Measurements from ENCODE around the gene ICAM3.
A peak's percentile ranks its signal among the peaks of the same experiment; 100 is the strongest.

Gene ICAM3

DNA sequence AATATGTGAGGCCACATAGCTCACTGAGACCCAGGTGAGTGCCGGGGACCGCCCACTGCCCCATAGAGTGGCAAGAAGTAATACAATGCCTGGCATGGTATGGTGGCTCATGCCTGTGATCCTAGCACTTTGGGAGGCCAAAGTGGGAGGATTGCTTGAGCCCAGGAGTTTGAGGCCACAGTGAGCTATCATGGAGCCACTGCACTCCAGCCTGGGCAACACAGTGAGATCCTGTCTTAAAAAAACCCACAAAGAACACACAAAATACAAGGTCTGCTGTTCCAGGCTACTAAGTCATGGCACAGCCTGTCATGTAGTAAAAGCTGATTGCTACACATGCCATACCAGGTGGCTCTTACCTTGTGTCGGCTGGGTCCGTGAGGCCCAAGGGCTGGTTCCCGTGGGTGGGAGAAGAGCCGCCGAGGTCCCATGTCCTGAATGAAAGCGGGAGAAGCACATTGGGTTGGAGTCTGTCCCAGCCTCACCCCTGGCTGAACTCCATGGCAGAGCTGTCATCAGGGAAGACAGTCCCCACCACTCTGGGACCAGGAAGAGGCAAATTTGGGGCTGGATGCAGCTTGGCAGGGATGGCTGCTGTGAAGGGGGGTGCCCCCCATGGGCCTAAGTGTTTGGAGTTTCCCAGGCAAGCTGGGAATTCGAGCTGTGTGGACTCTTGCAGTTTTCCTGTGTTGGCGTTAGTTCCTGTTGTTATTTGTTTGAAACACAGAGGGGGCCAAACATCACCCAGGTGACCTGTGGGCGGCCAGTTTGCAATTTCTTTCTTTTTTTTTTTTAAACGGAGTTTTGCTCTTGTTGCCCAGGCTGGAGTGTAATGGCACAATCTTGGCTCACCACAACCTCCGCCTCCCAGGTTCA is 20.4 kb downstream of the ICAM3 start:
- no peak for DNase-seq (ENCODE audit: low read depth)

DNA sequence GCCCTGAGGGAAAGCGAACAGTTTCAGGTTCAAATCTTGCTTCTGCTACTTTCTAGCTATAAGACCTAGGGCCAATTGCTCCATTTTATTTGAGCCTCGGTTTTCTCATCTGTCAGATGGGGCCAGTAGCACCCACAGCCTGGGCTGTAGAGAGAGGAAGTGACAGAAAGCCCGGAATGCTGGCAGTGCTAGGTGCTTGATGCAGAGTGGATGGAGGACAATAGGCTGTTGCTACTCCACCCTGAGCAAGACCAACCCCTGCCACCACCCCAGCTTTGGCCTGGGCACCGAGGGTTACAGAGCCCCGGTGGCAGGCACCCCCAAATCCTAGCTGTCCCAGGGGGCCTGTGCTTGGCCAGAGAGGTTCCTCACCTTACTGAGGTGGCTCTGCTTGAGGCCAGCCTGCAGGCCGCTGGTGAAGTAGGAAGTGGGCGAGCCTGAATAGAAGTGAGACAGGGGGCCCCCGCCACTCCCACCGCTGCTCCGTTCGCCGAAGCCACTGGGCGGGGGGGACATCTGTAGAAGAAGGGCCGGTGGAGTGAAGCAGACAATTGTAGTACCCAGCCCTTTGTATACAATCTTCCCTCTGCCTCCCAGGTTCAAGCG is 21.5 kb downstream of the ICAM3 start:
- no peak for DNase-seq (ENCODE audit: low read depth)

DNA sequence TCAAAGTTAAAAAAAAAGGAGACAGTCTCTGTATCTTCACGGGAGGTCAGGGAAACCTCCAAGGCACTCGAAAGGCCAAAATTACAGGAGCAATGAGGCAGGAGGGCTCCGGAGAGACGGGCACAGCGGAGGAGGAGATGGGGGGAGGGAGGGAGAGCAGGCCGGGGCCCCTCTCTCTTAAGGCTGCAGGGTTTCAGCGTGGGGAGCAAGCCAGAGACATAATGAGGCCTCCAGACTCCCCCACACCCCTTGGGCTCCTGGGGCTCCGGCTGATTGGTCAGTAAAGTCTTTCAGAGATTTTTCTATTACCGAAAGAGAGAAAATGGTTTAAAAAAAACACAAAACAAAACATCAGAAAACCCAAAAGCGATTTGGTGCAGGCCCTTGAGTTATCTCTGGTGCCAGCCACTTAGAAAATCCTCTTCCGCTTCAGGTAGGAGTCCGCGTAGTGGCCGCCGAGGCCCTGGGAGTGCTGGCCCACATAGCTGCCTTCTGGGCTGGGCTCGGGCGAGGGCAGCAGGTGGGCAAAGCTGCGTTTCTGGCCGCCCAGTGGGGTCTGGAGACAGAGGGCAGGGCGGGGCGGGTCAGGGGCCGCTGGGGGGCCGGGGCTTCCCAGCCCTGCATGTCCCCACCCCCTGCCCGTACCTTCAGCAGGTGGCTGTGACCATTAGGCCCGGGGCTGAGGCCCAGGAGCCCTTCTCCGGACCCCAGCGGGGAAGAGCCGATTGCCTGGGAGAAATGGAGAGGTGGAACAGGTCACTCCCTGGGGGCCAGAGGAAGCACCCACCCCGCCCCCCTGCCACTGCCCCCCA is 22.2 kb downstream of the ICAM3 start:
- DNase-seq (ENCODE audit: low read depth) = no peak

DNA sequence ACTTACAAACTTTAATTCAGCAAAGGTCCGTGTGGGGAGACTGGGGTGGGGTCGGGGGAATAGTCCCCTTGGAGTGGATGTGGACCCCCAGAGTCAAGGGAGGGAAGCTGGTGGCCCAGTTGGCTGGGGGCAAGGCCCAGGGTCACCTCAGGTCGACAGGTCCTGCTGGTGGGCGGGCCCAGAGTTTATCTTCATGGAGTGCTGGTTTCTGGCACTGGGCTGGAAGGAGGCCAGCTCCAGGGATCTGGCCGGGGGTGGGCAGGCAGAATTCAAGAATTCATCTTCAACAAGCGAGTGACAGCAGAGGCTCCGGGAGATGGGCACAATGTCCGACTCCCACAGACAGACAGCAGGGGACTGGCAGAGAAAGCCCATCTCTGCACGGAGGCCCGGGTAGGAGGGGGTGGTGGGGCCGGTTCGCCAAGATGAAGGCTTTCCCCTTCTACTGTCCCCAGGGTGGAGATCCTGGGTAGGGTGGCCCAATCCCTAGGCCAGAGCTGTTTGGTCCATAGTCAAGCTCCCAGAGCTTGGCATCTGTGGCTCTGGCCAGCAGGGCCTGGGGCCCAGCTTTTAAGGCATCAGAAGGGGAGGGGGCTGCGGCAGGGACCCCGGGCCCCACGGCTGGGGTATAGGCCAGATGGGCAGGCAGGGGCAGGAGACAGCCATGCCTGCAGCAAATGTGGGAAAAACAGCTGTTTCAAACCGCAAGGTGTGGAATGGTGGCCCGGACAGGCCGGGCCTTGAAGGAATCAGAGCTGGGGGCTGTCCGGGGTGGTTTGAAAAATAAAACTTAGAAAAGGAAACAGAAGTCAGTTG is 23.0 kb downstream of the ICAM3 start:
- DNase-seq (ENCODE audit: low read depth) = no peak

DNA sequence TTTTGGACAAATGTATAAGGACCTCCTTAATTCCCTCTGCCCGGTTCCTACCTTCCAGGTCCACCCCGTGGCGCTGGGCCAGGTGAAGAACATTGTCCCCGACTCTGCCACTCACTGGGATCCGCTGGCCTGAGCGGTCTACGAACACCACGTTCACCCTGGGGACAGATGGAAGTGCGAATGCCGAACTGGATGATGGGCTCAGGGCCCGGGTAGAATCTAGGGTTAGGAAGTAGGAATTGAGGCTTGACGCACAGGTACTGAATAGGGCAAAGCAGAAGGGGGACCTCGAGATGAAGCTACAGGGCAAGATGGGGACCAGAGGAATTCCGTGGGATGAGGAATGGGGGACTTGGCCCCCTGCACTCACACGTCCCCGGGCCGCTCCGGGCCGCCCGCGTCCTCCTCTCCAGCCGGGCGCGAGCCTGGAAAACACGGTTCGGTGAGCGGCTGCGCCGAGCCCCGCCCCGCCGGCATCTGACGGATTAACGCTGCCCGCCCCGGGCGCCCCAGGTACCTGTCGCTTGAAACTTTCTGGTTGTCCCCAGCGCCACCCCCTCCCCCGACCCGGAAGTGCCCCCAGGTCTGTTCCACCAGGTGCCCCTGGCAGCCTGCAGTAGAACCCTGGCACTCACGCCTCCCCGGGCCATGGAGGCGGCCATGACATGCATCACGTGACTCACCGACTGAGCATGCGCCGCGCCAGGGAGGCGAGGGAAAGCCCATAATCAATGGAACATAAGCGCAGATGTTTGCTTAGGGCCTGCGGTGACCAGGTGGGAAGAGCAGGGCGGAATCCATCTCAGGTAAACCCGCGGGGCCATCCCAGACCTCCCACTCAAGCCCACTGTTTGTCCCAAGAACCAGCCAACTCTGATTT is 23.8 kb downstream of the ICAM3 start, which contains the start of gene FDX2:
TSS of gene FDX2 (minus strand) at position 681 of the 880 bp plus-strand sequence. CDS start at position 662, 19 bp downstream.
- peak; percentile 85 for DNase-seq (ENCODE audit: low read depth)

DNA sequence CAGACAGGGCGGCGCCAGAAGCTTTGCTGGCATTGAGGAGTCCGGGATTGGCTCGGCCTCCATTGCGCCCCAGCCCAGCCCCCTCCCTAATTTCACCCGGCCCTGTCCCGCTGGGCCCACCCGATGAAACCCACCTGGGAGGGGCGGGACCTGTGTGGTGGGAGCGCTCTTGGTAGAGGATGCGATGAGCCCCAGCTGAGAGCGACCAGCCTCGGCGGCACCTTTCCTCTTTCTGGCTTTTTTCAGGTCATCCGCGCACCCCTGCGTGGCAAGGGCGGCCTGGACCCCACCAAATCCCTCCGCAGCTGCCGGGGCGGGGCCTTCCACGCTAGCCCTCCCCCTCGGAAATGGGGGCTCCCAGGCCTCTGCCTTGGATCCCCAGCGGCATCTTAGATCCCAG is 30.0 kb downstream of the ICAM3 start, which contains the start of gene ZGLP1:
TSS of gene ZGLP1 (minus strand) at position 393 of the 400 bp plus-strand sequence.
- no peak for DNase-seq (ENCODE audit: low read depth)

DNA sequence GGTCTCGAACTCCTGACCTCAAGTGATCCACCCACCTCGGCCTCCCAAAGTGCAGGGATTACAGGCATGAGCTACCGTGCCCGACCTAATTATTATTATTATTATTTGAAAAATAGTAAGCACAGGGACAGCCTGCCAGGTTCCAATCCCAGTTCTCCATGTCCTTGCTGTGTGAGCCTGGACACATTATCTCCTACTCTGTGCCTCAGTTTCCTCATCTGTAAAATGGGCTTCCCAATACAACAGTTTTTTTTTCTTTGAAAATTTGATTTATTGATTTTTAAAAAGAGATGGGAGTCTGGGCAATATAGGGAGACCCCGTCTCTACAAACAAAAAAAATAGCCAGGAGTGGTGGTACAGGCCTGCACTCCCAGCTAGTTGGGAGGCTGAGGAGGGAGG is 33.1 kb downstream of the ICAM3 start:
- no peak for DNase-seq (ENCODE audit: low read depth)

DNA sequence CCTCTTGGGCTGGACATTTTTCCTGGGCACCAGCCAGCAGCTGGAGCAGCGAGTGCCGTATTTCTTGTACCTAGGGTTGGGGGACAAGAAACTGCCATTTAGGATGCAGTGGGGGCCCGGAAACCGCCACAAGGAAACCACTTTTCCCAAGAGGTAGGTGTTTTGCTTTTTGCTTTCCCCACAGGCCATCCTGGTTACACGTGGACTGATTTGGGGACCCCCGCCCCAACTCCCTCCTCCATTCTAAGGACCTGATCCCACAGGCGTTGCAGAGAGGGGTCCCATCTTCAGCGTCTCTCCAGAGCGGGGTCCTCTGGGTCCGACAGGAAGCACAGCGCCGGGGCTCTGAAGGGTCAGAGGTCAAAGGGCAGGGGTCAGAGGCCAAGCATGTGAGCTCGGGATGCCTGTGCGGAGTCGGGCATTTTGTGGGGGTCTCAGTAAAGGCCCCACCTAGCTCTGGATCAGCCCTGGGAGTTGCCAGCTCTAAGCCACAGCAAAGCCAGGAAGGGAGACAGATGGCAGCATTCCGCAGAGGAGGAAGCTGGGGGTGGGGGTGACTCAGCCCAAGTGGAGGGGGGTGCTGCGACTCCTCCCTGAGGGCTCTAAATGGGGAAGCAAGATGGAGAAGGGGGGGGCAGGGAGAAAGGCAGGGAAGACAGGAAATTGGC is 34.2 kb downstream of the ICAM3 start:
- no peak for DNase-seq (ENCODE audit: low read depth)

DNA sequence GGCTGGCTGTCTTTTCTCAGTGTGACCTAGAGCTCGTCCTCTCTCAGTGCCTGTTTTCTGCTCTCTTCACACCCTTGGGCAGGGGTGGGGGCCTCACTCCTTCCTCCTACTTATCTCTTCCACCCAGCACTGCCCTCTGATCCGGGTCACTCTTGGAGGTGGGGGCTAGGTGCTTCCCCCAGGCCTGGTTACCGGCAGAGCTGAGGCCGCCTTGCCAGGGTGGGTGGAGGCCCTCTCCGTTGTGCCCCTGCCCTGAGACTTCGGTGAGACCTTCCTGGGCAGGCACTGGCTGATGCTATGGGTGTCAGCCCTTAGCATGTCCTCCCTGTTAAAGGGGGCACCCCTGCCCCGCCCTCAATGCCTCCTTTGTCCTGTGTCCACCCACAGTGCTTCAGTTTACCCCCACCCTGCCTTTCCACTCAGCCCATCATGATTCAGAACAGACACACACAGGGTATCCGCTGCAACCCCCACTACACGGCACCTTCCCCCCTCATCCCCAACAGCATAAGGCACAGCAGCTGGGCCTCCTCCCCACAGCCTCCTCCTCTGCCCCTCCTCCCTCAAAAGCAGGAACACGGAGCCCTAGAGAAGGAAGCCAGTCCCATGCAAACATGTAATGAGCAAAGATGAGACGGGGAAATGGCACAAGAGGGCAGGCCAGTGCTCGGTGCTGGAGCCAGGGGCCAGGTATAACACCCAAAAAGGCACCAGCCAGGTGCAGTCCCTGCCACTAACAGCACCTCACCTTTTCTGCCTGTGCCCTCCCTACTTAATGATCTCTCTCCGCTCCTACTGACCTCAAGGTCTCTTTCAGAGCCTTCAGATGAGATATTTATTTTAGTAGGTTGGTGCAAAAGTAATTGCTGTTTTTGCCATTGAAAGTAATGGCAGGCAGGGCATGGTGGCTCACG is 39.6 kb downstream of the ICAM3 start:
- no peak for DNase-seq (ENCODE audit: low read depth)

DNA sequence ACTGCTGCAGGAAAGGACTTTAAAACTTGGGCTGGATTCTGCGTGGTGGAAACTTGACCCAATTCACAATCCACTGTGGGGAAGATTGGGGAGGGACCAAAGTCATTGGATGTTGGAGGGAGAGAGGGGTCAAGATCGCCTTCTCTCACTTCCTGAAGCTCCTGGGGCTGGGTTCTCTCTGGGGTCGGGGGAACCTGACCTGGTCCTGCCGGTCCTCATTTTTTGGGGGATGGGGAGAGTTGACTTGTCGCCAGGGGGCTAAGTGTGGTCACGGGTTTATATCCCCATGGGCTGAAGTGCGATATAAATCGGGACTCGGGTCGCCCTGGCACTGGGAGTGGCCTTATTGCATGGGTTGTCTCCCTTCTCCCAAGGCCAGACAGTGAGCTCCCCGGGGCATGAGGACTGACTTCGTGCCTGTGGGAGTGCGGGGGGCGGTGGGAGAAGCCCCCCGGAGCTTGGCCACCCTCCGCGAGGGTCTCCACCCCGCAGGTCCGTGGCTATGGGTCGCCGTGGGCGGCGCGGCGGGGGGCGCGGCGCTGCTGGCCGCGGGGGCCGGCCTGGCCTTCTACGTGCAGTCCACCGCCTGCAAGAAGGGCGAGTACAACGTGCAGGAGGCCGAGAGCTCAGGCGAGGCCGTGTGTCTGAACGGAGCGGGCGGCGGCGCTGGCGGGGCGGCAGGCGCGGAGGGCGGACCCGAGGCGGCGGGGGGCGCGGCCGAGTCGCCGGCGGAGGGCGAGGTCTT is 43.4 kb downstream of the ICAM3 start:
- no peak for DNase-seq (ENCODE audit: low read depth)

DNA sequence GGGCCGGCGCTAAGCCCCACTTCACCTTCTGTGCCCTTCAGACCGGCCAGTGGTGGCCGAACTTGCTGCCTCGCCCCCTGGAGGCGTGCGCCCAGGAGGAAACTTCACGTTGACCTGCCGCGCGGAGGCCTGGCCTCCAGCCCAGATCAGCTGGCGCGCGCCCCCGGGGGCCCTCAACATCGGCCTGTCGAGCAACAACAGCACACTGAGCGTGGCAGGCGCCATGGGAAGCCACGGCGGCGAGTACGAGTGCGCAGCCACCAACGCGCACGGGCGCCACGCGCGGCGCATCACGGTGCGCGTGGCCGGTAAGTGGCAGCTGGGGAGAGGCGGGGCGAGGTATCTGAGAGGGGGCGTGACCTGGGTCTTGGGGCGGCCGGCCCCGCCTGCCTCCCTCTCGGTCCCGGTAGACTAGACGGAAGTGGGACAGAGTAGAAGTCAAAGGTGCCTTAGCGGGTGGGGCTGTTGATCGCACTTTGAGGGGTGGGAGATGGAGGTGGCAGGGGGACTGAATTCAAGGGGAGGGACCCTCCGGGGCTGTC is 44.0 kb downstream of the ICAM3 start:
- DNase-seq (ENCODE audit: low read depth) = peak; percentile 60

DNA sequence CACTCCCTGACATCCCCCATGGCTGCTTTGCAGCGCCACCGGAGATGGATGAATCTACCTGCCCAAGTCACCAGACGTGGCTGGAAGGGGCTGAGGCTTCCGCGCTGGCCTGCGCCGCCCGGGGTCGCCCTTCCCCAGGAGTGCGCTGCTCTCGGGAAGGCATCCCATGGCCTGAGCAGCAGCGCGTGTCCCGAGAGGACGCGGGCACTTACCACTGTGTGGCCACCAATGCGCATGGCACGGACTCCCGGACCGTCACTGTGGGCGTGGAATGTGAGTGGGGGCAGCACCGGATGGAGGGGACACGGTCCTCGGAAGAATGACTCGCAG is 45.1 kb downstream of the ICAM3 start:
- no peak for DNase-seq (ENCODE audit: low read depth)

DNA sequence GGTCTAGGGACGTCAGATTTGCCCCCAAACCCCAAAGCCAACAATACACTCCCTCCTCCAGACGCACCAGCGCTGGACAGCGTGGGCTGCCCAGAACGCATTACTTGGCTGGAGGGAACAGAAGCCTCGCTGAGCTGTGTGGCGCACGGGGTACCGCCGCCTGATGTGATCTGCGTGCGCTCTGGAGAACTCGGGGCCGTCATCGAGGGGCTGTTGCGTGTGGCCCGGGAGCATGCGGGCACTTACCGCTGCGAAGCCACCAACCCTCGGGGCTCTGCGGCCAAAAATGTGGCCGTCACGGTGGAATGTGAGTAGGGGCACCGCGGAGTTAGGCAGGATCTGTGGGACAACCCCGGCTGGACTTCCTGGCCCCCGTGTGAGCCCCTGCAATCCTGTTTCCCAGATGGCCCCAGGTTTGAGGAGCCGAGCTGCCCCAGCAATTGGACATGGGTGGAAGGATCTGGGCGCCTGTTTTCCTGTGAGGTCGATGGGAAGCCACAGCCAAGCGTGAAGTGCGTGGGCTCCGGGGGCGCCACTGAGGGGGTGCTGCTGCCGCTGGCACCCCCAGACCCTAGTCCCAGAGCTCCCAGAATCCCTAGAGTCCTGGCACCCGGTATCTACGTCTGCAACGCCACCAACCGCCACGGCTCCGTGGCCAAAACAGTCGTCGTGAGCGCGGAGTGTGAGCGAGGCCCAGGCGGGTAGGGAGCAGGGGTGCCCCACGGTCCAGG is 45.6 kb downstream of the ICAM3 start:
- DNase-seq (ENCODE audit: low read depth) = no peak

DNA sequence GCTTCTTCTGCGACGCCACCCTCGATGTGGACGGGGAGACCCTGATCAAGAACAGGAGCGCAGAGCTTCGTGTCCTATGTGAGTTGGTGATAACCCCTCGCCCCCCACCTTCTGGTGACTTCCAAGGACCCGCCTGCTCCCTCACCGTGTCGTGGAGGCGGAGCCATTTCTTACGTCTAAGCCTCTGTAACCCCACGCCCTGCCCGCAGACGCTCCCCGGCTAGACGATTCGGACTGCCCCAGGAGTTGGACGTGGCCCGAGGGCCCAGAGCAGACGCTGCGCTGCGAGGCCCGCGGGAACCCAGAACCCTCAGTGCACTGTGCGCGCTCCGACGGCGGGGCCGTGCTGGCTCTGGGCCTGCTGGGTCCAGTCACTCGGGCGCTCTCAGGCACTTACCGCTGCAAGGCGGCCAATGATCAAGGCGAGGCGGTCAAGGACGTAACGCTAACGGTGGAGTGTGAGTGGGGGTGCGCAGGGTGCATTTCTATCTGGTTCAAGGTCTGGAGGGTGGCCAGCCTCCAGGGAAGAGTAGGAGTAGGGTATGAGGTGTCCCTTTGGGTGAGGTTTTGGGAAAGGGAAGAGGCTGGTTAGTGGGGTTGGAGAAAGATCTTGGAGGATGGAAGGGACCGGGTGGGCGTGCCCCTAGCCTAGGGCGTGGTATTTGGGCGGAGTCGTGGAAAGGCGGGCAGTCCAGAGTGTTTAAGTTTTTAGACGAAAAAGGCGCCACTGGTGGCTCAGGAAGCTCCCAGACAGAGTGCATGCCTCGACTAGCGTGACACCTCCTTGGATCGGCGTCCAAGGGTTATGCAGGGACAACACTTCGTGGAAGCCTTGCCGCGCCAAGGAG is 46.4 kb downstream of the ICAM3 start:
- DNase-seq (ENCODE audit: low read depth) = no peak

DNA sequence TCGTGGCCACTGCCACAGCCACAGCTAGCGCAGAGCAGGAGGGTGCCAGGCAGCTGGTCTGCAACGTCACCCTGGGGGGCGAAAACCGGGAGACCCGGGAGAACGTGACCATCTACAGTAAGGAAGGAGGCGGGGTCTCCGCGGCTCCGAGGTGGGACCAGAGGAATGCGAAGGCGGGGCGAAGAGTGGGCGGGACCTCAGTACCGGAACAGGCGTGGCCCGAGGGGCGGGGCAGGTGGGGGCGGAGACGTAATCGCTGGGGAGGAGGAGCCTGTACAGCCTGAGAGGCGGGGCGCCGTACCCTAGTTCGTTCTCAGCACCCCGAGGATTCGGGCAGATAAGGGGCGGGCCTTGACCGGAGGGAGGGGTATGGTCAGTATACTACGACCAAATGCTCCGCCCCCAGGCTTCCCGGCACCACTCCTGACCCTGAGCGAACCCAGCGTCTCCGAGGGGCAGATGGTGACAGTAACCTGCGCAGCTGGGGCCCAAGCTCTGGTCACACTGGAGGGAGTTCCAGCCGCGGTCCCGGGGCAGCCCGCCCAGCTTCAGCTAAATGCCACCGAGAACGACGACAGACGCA is 47.1 kb downstream of the ICAM3 start:
- DNase-seq (ENCODE audit: low read depth) = peak; percentile 38

DNA sequence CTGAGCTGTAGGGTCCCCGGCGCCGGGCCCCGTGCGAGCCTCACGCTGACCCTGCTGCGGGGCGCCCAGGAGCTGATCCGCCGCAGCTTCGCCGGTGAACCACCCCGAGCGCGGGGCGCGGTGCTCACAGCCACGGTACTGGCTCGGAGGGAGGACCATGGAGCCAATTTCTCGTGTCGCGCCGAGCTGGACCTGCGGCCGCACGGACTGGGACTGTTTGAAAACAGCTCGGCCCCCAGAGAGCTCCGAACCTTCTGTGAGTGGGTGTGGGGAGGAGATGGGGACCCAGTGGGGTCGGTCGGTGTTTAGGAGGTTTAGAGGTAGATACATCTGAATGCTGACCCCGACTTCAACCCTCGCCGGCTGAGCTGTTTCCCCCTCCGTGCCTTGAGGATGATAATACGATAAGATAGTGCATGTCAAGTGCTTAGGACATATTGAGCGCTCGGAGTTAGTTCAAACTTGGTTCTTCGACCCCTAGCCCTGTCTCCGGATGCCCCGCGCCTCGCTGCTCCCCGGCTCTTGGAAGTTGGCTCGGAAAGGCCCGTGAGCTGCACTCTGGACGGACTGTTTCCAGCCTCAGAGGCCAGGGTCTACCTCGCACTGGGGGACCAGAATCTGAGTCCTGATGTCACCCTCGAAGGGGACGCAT is 47.7 kb downstream of the ICAM3 start:
- DNase-seq (ENCODE audit: low read depth) = no peak

Measured in T-helper 22 cell (primary cell).